Measurements from ENCODE around the gene RNF182.
"Not testable (repeated sequence)": the region's sequence is repeated elsewhere in the genome, so short reads cannot be mapped to it uniquely, and the experiment has no call there.

RNF182 gene, protein sequence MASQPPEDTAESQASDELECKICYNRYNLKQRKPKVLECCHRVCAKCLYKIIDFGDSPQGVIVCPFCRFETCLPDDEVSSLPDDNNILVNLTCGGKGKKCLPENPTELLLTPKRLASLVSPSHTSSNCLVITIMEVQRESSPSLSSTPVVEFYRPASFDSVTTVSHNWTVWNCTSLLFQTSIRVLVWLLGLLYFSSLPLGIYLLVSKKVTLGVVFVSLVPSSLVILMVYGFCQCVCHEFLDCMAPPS

GRCh38 chr6:13924949-13925881, at the start of gene RNF182:
RNF182 (plus strand) TSS chr6:13924952; CDS start chr6:13977120, 52,168 bp downstream.
- peak; percentile 28 to 31 for DNase-seq

GRCh38 chr6:13877051-13877450, 47.7 kb upstream of the RNF182 start:
- DNase-seq, result no peak

DNA sequence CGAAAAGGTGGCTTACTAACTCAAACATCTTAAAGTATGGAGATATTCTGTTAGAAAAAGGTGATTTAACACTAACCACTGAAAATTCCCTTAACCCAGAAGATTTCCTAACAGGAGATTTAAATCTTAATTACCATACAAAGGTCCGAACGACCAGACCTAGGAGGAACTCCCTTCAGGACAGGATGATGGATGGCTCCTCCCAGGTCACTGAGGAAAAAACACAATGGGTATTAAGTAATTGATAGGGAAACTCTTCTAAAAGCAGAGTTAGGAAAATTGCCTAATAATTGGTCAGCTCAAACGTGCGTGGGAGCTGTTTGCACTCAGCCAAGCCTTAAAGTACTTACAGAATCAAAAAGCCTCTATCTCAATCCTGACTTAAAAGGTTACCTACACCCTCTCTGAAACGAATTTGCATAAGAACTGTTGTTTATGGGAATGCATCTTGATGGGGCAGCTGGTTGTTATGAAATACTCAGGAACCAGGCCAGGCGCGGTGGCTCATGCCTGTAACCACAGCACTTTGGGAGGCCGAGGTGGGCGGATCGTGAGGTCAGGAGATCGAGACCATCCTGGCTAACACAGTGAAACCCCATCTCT, 44.6 kb upstream of the RNF182 start:
- DNase-seq, result not testable (repeated sequence)

GRCh38 chr6:13881621-13882165, 43.1 kb upstream of the RNF182 start:
- no peak for DNase-seq

DNA sequence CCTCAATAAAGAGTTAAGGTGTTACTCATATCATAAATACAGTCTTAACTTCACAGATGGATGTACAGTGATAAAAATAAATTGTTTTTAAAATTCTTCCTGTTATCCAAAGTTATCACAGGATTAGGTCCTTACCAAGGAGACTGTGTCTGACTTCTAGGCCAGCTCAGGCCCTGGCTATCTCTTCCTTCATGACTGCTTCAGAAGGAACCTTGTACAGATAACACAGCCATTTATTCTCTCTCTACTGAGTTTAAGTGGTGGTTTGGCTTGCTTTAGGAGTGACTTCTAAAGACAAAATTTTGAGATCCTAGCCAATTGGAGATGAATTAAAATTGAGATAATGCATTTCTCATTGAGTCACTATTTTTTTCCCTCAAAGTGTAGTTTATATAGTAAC, 40.8 kb upstream of the RNF182 start:
- DNase-seq, result no peak

DNA sequence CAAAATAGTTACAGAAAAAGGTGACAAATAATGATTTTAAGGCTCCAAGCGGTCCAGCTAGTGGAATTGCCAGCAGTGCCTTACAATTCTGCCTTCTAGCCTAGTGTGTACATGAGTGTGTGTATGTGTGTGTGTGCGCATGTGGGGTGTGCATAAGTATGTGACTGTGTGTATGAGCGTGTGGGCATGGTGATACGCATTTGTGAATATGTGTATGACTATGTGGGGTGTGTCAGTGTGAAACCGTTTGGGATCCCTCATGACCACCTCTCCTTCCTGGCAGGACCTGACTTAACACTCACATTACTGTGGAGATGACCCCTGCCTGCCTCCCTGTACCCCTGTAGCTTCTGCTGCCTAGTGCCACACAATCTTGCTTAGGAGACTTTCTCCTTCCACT, 40.4 kb upstream of the RNF182 start:
- DNase-seq, result no peak

- DNase-seq, result no peak
These were observed 39.2 kb upstream of the RNF182 start for GRCh38 chr6:13885601-13886000.

GRCh38 chr6:13886949-13887348, 37.8 kb upstream of the RNF182 start:
- DNase-seq, result no peak

- DNase-seq, result no peak
These were observed 32.6 kb upstream of the RNF182 start for GRCh38 chr6:13892017-13892645.

DNA sequence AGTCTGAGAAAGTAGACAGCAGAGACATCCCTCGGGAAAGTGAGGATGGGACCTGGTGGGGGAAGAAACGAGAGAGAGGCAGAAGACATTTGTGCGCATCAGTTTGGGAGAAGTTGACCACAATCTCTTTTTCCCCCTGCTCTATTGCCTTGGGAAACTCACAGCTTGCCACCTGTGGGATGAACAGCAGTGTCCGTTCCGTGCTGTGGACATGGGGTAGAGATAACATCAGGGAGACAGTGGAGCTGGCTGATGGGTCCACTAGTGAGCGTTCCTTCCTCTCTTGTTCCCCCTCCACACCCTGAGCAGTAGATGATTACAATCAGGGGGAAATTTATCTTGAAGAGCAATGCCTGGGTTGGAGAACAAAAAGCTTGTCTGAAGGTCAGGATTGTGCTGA, 21.8 kb upstream of the RNF182 start:
- no peak for DNase-seq

DNA sequence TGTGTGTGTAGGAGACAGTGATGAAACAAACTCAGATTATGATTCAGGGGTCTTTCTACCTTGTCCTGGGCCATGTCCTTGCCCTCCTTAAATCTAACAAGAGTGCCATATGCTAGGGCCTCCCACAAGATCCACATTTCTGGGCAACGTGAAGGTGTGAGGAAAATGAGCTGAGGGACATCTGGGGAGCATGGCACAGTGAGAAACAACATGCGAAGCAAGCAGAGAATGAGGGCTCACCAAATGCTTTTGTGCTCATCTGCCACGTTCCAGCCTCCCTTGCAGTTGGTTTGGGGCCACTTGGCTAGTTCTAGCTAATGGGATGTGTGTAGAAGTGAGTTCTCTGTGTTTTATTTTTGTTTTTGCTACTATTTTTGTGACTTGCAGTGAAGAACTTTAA, 21.4 kb upstream of the RNF182 start:
- DNase-seq, result no peak

GRCh38 chr6:13907001-13907350, 17.8 kb upstream of the RNF182 start:
- DNase-seq, result no peak

DNA sequence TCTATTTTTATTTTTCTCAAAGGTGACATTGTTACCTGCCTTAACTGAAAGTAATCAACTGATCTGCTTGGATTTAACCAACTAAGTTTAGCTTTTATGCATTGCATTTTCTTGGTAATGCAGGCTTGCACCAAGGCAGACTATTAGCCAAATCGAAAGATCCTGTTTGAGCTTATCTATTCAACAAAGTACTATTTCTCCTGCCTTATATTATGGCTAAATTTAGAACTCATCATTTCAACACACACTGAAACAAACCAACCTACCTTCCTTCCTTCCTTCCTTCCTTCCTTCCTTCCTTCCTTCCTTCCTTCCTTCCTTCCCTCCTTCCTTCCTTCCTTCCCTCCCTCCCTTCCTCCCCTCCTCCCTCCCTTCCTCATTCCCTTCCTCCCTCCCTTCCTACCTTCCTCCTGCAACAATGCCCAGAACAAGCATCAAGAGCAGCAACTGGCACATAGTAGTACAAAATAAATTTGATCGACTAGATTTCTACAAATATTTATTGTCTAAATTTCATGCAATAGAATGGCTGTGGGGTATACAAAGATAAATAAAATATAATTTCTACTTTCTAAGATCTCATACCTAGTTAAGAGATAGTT, 17.0 kb upstream of the RNF182 start:
- no peak for DNase-seq

GRCh38 chr6:13908955-13909381, 15.8 kb upstream of the RNF182 start:
- DNase-seq, result peak; percentile 33 to 39

GRCh38 chr6:13910443-13910842, 14.3 kb upstream of the RNF182 start:
- no peak for DNase-seq

DNA sequence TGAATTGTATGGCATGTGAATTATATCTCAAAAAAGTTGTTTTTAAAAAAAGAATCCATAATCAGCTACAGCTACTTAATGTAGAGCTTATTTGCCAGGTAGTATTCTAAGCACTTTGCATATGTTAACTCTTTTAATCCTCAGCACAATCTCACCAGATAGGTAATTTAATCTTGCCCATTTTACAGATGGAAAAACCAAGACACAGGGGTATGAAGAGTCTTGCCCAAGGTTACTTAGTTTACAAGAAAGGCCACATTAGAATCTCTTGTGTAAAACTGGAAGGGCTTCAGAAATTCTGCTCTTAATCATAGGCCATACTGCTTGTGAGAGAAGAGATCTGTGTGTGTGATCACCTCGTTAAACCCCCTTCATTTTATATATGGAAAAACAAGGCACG, 13.4 kb upstream of the RNF182 start:
- DNase-seq, result no peak

DNA sequence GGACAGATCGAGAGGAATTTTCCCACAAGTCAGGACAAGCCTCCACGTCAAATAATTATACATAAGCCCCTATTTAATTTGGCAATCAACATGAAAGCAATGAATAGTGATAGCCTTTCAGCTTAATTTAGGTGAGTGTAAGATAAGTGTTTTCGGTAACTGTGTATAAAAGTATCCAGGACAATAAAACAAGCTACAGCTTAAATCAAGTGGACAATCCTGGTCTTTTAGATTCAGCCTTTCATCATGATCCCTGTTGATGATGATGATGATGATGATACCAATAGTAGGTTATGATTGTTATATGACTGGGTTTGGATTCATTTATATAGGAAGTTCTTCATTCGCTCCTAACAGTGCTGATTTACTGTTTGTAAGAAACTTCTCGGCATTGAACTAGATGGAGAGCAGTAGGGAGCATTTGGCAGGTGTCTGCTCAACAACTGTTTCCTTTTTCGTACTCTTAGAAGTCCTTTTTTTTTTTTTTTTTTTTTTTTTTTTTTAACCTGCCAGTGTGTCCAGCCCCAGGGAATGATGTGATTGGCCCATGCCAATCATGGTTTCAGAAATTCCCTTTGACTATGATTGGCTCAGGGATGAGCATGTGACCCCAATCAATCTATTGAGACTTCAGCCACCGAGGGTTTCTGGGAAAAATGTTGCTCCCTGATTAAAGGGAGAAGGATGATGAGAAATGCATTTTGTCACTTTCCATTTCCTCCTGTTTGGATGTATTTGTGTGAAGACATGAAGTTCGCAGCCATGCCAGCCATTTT, 11.3 kb upstream of the RNF182 start:
- no peak for DNase-seq

GRCh38 chr6:13914351-13914750, 10.4 kb upstream of the RNF182 start:
- no peak for DNase-seq

GRCh38 chr6:13915561-13916229, 9.1 kb upstream of the RNF182 start:
- DNase-seq, result no peak

- no peak for DNase-seq
These were observed 8.4 kb upstream of the RNF182 start for GRCh38 chr6:13916230-13916944.

GRCh38 chr6:13917141-13917540, 7.6 kb upstream of the RNF182 start:
- DNase-seq, result no peak

All from activated CD4-positive, alpha-beta T cell treated with anti-CD3 and anti-CD28 coated beads for 4 hours (primary cell).